ENCODE data around the gene GABARAPL1. TPM values are rescaled to one million over a fixed set of nuclear protein-coding genes. Genes with fewer than 3 reads are reported as not detected.
A peak's percentile ranks its signal among the peaks of the same experiment; 100 is the strongest.
"Not testable (repeated sequence)": the region's sequence is repeated elsewhere in the genome, so short reads cannot be mapped to it uniquely, and the experiment has no call there.

GABARAPL1 gene
- total RNA-seq, 1 donor, result 155 TPM

- H3K4me1 ChIP-seq (ENCODE audit: insufficient read depth, low read length), result peaks cover 47% of the 10 kb centered on the region
- not testable (repeated sequence) for H3K27me3 ChIP-seq (ENCODE audit: insufficient read depth, low read length); H3K9me3 ChIP-seq (ENCODE audit: low read depth, low read length); H3K4me3 ChIP-seq (ENCODE audit: low read length)
Observed at GRCh38 chr12:10186958-10187357, 25.7 kb upstream of the GABARAPL1 start.

DNA sequence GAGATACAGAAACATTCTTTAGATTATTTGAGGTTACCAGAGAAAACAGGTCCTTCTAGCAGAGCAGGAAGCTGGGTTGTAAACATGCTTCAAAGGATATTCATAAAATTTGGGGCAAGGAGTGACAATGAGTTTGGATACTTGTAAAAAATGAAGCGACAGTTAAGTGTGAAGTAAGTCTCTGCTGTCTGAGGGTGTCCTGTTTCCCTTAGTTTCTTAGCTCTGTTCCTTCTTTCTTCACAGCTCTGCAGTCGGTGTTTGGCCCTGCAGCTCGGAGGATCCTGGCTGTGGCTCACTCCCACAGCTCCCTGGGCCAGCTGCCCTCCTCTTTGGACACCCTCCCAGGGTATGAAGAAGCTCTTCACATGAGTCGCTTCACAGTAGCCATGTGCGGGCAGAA, 23.0 kb upstream of the GABARAPL1 start:
- H3K27me3 ChIP-seq (ENCODE audit: insufficient read depth, low read length), result no peaks in the 10 kb centered on the region

DNA sequence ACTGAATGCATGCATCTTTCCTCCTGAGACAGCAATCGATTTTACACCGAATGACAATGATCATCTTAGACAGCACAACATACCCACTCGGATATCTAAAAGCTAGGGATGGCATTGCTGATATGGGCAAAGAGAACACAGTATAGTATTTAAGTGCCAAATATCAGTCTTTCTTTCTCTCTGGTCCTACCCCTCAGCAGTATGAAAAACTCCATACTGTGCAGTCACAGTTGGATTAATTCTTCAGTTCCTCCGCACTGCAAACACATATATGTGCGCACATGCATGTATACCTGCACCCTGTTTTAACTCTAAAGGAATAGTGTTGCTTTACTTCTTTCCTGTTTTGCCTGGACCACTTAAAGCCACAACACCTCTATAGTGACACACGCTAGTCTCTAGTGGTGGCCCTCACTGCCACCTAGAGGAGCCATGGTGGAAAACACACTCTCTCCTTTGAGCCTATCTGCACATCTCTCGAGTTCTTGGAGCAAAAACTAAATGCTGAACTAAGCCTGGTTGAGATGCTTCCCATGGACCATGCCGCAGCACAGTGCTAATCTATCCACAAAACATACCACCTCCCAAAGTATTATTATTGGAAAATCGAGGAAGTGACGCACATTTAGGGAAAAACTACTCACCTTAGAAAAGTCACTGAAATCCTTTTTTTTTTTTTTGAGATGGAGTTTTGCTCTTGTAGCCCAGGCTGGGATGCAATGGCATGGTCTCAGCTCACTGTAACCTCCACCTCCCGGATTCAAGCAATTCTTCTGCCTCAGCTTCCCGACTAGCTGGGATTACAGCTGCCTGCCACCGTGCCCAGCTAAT, 21.9 kb upstream of the GABARAPL1 start:
- H3K4me1 ChIP-seq (ENCODE audit: insufficient read depth, low read length), result peaks cover 18% of the 10 kb centered on the region
- no peak overlapping the region for H3K4me3 ChIP-seq (ENCODE audit: low read length)
- H3K9me3 ChIP-seq (ENCODE audit: low read depth, low read length), result no peaks in the 10 kb centered on the region
- H3K27me3 ChIP-seq (ENCODE audit: insufficient read depth, low read length), result no peaks in the 10 kb centered on the region

More for the DNA sequence above, 23.0 kb upstream of the GABARAPL1 start:
- peaks cover 24% of the 10 kb centered on the region for H3K4me1 ChIP-seq (ENCODE audit: insufficient read depth, low read length)
- no peak overlapping the region for H3K4me3 ChIP-seq (ENCODE audit: low read length)
- no peaks in the 10 kb centered on the region for H3K9me3 ChIP-seq (ENCODE audit: low read depth, low read length)

DNA sequence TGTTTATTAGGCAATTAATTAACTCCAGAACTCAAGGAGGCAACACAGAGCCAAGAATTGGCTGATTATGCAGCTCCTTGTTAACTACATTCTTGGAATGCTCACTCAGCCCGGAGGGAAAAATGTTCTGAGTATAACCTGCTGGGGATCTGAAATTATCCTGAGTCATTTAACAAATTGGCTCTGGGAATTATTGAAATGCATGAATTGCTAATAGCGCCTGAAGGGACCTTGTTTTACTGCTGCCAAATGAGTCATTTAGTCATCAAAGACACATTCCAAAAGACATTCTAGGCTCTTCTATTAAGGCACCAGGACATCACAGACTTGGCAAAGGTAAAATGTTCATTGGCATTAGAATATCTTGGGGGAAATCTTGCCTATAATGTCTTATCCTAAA, 20.8 kb upstream of the GABARAPL1 start:
- H3K27me3 ChIP-seq (ENCODE audit: insufficient read depth, low read length), result no peaks in the 10 kb centered on the region
- H3K9me3 ChIP-seq (ENCODE audit: low read depth, low read length), result no peaks in the 10 kb centered on the region
- no peak overlapping the region for H3K4me3 ChIP-seq (ENCODE audit: low read length)
- H3K4me1 ChIP-seq (ENCODE audit: insufficient read depth, low read length), result peaks cover 16% of the 10 kb centered on the region

DNA sequence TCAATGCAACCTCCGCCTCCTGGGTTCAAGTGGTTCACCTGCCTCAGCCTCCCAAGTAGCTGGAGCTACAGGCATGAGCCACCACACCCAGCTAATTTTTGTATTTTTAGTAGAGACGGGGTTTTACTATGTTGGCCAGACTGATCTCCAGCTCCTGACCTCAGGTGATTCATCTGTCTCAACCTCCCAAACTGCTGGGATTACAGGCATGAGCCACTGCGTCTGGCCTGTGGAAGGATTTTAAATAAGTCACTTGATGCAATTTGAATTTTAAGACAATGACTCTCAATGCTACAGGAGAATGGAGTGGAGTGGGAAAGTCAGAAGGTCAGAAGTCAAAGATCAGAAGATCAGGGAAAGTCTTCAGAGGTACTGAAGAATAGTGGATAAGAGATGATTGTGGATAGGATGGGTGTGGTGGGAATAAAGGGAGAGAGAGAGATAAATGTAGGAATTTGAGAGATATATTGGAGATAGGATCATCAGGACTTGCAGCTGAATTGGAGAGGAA, 18.5 kb upstream of the GABARAPL1 start:
- H3K4me1 ChIP-seq (ENCODE audit: insufficient read depth, low read length), result peaks cover 10% of the 10 kb centered on the region
- no peaks in the 10 kb centered on the region for H3K9me3 ChIP-seq (ENCODE audit: low read depth, low read length)
- no peak overlapping the region for H3K4me3 ChIP-seq (ENCODE audit: low read length)
- H3K27me3 ChIP-seq (ENCODE audit: insufficient read depth, low read length), result no peaks in the 10 kb centered on the region

- no peaks in the 10 kb centered on the region for H3K27me3 ChIP-seq (ENCODE audit: insufficient read depth, low read length)
- no peaks in the 10 kb centered on the region for H3K9me3 ChIP-seq (ENCODE audit: low read depth, low read length)
- peaks cover 15% of the 10 kb centered on the region for H3K4me1 ChIP-seq (ENCODE audit: insufficient read depth, low read length)
- H3K4me3 ChIP-seq (ENCODE audit: low read length), result no peak overlapping the region
Observed at GRCh38 chr12:10196210-10196609, 16.5 kb upstream of the GABARAPL1 start.

GRCh38 chr12:10197879-10198278, 14.8 kb upstream of the GABARAPL1 start:
- H3K4me1 ChIP-seq (ENCODE audit: insufficient read depth, low read length), result peaks cover 15% of the 10 kb centered on the region
- H3K4me3 ChIP-seq (ENCODE audit: low read length), result no peak overlapping the region
- no peaks in the 10 kb centered on the region for H3K9me3 ChIP-seq (ENCODE audit: low read depth, low read length)
- H3K27me3 ChIP-seq (ENCODE audit: insufficient read depth, low read length), result no peaks in the 10 kb centered on the region

GRCh38 chr12:10204495-10204894, 8.2 kb upstream of the GABARAPL1 start:
- not testable (repeated sequence) for H3K9me3 ChIP-seq (ENCODE audit: low read depth, low read length); H3K4me1 ChIP-seq (ENCODE audit: insufficient read depth, low read length); H3K27me3 ChIP-seq (ENCODE audit: insufficient read depth, low read length); H3K4me3 ChIP-seq (ENCODE audit: low read length)

GRCh38 chr12:10205220-10205807, 7.4 kb upstream of the GABARAPL1 start:
- Histone ChIP-seq H3K4me1 (ENCODE audit: insufficient read depth, low read length) (peaks cover 5% of the 10 kb centered on the region), H3K27me3 (ENCODE audit: insufficient read depth, low read length) (no peaks in the 10 kb centered on the region), H3K4me3 (ENCODE audit: low read length) (no peak overlapping the region), H3K9me3 (ENCODE audit: low read depth, low read length) (no peaks in the 10 kb centered on the region)

GRCh38 chr12:10207136-10207535, 5.5 kb upstream of the GABARAPL1 start:
- no peak overlapping the region for H3K4me3 ChIP-seq (ENCODE audit: low read length)
- no peaks in the 10 kb centered on the region for H3K27me3 ChIP-seq (ENCODE audit: insufficient read depth, low read length)
- H3K4me1 ChIP-seq (ENCODE audit: insufficient read depth, low read length), result peaks cover 2% of the 10 kb centered on the region
- no peaks in the 10 kb centered on the region for H3K9me3 ChIP-seq (ENCODE audit: low read depth, low read length)

- H3K9me3 ChIP-seq (ENCODE audit: low read depth, low read length), result no peaks in the 10 kb centered on the region
- H3K27me3 ChIP-seq (ENCODE audit: insufficient read depth, low read length), result no peaks in the 10 kb centered on the region
- no peak overlapping the region for H3K4me3 ChIP-seq (ENCODE audit: low read length)
- H3K4me1 ChIP-seq (ENCODE audit: insufficient read depth, low read length), result peaks cover 19% of the 10 kb centered on the region
Observed at GRCh38 chr12:10210225-10210624, 2.5 kb upstream of the GABARAPL1 start.

GRCh38 chr12:10211101-10211939, 1.4 kb upstream of the GABARAPL1 start:
- Histone ChIP-seq H3K4me1 (ENCODE audit: insufficient read depth, low read length) (peaks cover 26% of the 10 kb centered on the region), H3K4me3 (ENCODE audit: low read length) (no peak overlapping the region), H3K9me3 (ENCODE audit: low read depth, low read length) (no peaks in the 10 kb centered on the region), H3K27me3 (ENCODE audit: insufficient read depth, low read length) (no peaks in the 10 kb centered on the region)

DNA sequence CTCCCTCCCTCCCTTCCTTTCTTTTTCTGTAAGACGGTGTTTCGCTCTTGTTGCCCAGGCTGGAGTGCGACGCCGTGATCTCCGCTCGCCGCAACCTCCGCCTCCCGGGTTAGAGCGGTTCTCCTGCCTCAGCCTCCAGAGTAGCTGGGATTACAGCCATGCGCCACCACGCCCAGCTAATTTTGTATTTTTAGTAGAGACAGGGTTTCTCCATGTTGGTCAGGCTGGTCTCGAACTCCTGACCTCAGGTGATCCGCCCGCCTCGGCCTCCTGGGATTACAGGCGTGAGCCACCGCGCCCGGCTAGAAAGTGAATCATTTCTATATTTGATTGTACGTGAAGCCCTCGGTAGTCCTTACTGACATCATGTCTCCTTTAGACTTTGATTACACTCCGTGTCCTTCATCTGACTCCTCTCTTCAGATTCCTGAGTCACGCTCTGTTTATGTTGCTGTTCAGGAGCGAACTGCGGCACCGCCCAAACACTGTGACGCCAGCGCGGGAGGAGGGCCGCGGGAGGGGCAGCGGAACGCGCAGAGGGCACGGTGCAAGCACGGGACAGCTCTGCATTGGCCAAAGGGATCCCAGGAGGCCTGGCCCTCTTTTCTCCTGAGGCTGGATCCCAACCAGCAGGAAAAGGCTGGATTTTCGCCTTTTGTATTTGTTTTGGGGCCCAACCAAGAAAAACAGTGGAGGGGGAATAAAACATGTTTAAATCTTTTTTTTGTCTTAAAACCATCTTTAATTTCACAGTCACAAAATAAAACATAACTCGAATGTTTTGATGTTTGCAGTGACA, 538 bp upstream of the GABARAPL1 start:
- Histone ChIP-seq H3K4me1 (ENCODE audit: insufficient read depth, low read length) (peaks cover 26% of the 10 kb centered on the region), H3K4me3 (ENCODE audit: low read length) (peak overlapping the region; percentile 71), H3K9me3 (ENCODE audit: low read depth, low read length) (no peaks in the 10 kb centered on the region), H3K27me3 (ENCODE audit: insufficient read depth, low read length) (no peaks in the 10 kb centered on the region)
